OCI-LY1 (cell line): ENCODE data around the gene MSL3B.

Experiments used
- H2AFZ ChIP-seq: fragments of 200-600 bp; sonication (generic), shearing (Covaris generic); 2 replicates; pipeline ENCODE4 v1.6.0; 2014; ENCODE audit warnings: antibody characterized with exemption, mild to moderate bottlenecking, low read length
- H3F3A ChIP-seq: fragments of 200-600 bp; sonication (generic), shearing (Covaris generic); 2 replicates; pipeline ENCODE4 v1.6.0; 2014; ENCODE audit warnings: mild to moderate bottlenecking, antibody characterized with exemption, low read length, moderate library complexity; ENCODE audit not compliant: insufficient read depth
- H3K27ac ChIP-seq: fragments of 200-600 bp; sonication (generic); 2 replicates; pipeline ENCODE4 v1.5.1; 2014; ENCODE audit warnings: low read length, mixed run types, mild to moderate bottlenecking, low read depth; ENCODE audit not compliant: poor library complexity, severe bottlenecking
- H3K27me3 ChIP-seq: fragments of 200-600 bp; sonication (generic); 2 replicates; pipeline ENCODE4 v1.6.0; 2014; ENCODE audit warnings: antibody characterized with exemption, mild to moderate bottlenecking, low read length, moderate library complexity; ENCODE audit not compliant: insufficient read depth
- H3K36me3 ChIP-seq: fragments of 200-600 bp; sonication (generic); 2 replicates; pipeline ENCODE4 v1.6.1; 2014; ENCODE audit warnings: mild to moderate bottlenecking, antibody characterized with exemption, low read length, moderate library complexity, mixed read lengths; ENCODE audit not compliant: insufficient read depth
- H3K4me1 ChIP-seq: fragments of 200-600 bp; sonication (generic); 2 replicates; pipeline ENCODE4 v1.5.1; 2014; ENCODE audit warnings: mild to moderate bottlenecking, low read length, moderate library complexity; ENCODE audit not compliant: insufficient read depth, severe bottlenecking
- H3K4me2 ChIP-seq: fragments of 200-600 bp; sonication (generic), shearing (Covaris generic); 2 replicates; pipeline ENCODE4 v1.6.1; 2014; ENCODE audit warnings: low read length
- H3K4me3 ChIP-seq: fragments of 200-600 bp; sonication (generic); 2 replicates; pipeline ENCODE4 v1.5.1; 2014; ENCODE audit warnings: low read length, low read depth, mild to moderate bottlenecking, mixed read lengths; ENCODE audit not compliant: poor library complexity, severe bottlenecking
- H3K79me2 ChIP-seq: fragments of 200-600 bp; shearing (Covaris generic); 2 replicates; pipeline ENCODE4 v1.6.1; 2016; ENCODE audit warnings: mixed run types, low read length, mixed read lengths; ENCODE audit not compliant: insufficient read depth
- H3K9ac ChIP-seq: fragments of 200-600 bp; sonication (generic), shearing (Covaris generic); 2 replicates; pipeline ENCODE4 v1.6.1; 2014; ENCODE audit warnings: mild to moderate bottlenecking, low read length, mixed read lengths
- H3K9me2 ChIP-seq: fragments of 200-600 bp; sonication (generic), shearing (Covaris generic); 2 replicates; pipeline ENCODE4 v1.6.1; 2014; ENCODE audit warnings: low read depth, mild to moderate bottlenecking, low read length, mixed read lengths
- H3K9me3 ChIP-seq: fragments of 200-600 bp; shearing (Covaris generic); 2 replicates; pipeline ENCODE4 v1.6.1; 2014; ENCODE audit warnings: low read length, mixed read lengths
- H4K20me1 ChIP-seq: fragments of 200-600 bp; sonication (generic), shearing (Covaris generic); 2 replicates; pipeline ENCODE4 v1.6.0; 2016; ENCODE audit warnings: mild to moderate bottlenecking, low read length; ENCODE audit not compliant: insufficient read depth
- EZH2 ChIP-seq: fragments of 200-600 bp; sonication (generic), shearing (Covaris generic); IDR thresholded peaks from 2 replicates; pipeline ENCODE4 v1.8.0; 2017; ENCODE audit warnings: borderline replicate concordance, mixed run types, mild to moderate bottlenecking, antibody characterized with exemption, low read length, moderate library complexity, mixed read lengths
- TF ChIP-seq, protein P1 (sequence below): fragments of 200-600 bp; sonication (generic), shearing (Covaris generic); IDR thresholded peaks from 2 replicates; pipeline ENCODE4 v1.5.1; 2017; ENCODE audit warnings: mild to moderate bottlenecking, antibody characterized with exemption, low read length, moderate library complexity, mixed read lengths

The MSL3B gene

GRCh38 chr2:233828546-233829192 is 39.5 kb downstream of the MSL3B start:
- Histone ChIP-seq H3K4me1 (peaks cover 19% of the 10 kb centered on the region), H3K4me3 (no peak overlapping the region), H3K9me2 (no peaks in the 10 kb centered on the region), H3K4me2 (no peak overlapping the region), H3K36me3 (no peaks in the 10 kb centered on the region), H2AFZ (no peak overlapping the region), H3K9me3 (no peaks in the 10 kb centered on the region), H3K9ac (no peak overlapping the region), H3F3A (no peaks in the 10 kb centered on the region), H3K79me2 (no peaks in the 10 kb centered on the region), H4K20me1 (no peaks in the 10 kb centered on the region), H3K27ac (no peak overlapping the region), H3K27me3 (no peaks in the 10 kb centered on the region; the same call in 1 of the 2 replicates)
- TF ChIP-seq, protein P1, sequence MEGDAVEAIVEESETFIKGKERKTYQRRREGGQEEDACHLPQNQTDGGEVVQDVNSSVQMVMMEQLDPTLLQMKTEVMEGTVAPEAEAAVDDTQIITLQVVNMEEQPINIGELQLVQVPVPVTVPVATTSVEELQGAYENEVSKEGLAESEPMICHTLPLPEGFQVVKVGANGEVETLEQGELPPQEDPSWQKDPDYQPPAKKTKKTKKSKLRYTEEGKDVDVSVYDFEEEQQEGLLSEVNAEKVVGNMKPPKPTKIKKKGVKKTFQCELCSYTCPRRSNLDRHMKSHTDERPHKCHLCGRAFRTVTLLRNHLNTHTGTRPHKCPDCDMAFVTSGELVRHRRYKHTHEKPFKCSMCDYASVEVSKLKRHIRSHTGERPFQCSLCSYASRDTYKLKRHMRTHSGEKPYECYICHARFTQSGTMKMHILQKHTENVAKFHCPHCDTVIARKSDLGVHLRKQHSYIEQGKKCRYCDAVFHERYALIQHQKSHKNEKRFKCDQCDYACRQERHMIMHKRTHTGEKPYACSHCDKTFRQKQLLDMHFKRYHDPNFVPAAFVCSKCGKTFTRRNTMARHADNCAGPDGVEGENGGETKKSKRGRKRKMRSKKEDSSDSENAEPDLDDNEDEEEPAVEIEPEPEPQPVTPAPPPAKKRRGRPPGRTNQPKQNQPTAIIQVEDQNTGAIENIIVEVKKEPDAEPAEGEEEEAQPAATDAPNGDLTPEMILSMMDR = no peak
- TF ChIP-seq EZH2 = no peak

DNA sequence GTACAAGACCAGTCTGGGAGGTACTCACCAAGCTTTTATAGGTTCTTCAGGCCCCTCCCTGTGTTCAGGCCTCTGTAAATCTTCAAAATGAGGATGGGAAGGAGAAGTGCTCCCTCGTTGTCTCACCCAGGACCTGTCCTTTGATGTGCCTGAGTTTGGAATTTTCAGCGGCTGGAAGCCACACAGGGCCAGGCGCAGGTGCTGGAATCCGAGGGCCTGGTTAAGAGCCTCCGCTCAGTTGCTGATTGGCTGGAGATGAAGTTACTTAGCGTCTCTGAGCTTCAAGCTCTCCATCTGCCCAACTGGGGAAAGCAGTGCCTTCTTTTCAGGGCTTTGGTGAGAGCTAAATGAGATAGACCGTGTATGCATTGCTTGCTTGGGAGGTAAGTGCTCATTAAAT is 43.8 kb downstream of the MSL3B start:
- H3K9me3 ChIP-seq = no peaks in the 10 kb centered on the region
- TF ChIP-seq EZH2 = no peak
- TF ChIP-seq, protein P1 = no peak
- no peak overlapping the region for H3K4me2 ChIP-seq
- no peaks in the 10 kb centered on the region for H3K9me2 ChIP-seq
- H4K20me1 ChIP-seq = no peaks in the 10 kb centered on the region
- no peaks in the 10 kb centered on the region for H3F3A ChIP-seq
- H3K27ac ChIP-seq = no peak overlapping the region
- H3K27me3 ChIP-seq = peaks cover 9% of the 10 kb centered on the region; the same call in 1 of the 2 replicates
- H2AFZ ChIP-seq = no peak overlapping the region
- H3K4me1 ChIP-seq = no peaks in the 10 kb centered on the region
- no peaks in the 10 kb centered on the region for H3K36me3 ChIP-seq
- H3K4me3 ChIP-seq = no peak overlapping the region
- no peaks in the 10 kb centered on the region for H3K79me2 ChIP-seq
- no peak overlapping the region for H3K9ac ChIP-seq

DNA sequence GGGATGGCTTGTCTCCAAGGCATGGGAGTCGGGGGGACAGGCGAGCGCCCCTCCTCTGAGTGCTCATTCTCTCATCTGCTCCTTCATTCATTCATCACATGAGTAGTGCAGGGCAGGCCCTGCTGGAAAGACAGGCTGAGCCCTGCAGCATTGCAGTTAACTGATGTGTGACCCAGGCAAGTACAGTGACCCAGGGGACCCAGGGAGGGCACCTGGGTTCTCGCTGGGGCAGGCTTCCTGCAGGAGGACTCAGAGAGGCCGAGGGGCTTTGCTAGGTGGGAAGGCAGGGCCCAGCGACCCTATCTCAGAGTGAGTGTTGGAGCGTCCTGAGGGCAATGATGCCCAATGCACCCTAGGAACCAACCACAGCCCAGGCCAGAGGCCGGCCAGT is 44.5 kb downstream of the MSL3B start:
- H3K4me1 ChIP-seq = no peaks in the 10 kb centered on the region
- no peaks in the 10 kb centered on the region for H3K9me2 ChIP-seq

More for the DNA sequence above, 44.5 kb downstream of the MSL3B start:
- H3K4me3 ChIP-seq = no peak overlapping the region
- TF ChIP-seq EZH2 = no peak
- TF ChIP-seq, protein P1 = no peak
- H3K27me3 ChIP-seq = peaks cover 9% of the 10 kb centered on the region; the same call in 1 of the 2 replicates
- H3F3A ChIP-seq = no peaks in the 10 kb centered on the region
- no peaks in the 10 kb centered on the region for H4K20me1 ChIP-seq
- no peaks in the 10 kb centered on the region for H3K36me3 ChIP-seq
- no peaks in the 10 kb centered on the region for H3K9me3 ChIP-seq
- H3K79me2 ChIP-seq = no peaks in the 10 kb centered on the region
- H3K9ac ChIP-seq = no peak overlapping the region
- no peak overlapping the region for H3K4me2 ChIP-seq
- H3K27ac ChIP-seq = no peak overlapping the region
- H2AFZ ChIP-seq = no peak overlapping the region
